Upper lobe of left lung (tissue), 4 donors: Measurements from ENCODE around the gene CDK8.

ENCODE experiments used
- POLR2A ChIP-seq, 4 donors: fragments of 450-650 bp; IDR thresholded peaks; one replicate each; pipeline ENCODE4 v1.5.1; 2016 to 2017; ENCODE audit warnings: antibody characterized with exemption in 4 of 4, mild to moderate bottlenecking in 2 of 4
- POLR2AphosphoS5 ChIP-seq, 2 donors: sonication (generic); formaldehyde crosslinking; IDR thresholded peaks; one replicate each; pipeline ENCODE4 v1.5.1; 2017; ENCODE audit warnings: antibody characterized with exemption in 2 of 2
- TF ChIP-seq, protein P1 (sequence below), 6 experiments: fragments of 450-650 bp in 4 of 6; fragments of 200-600 bp in 2 of 6; sonication (generic) in 2 of 6; IDR thresholded peaks; one replicate each; pipeline ENCODE4 v1.5.1; 2016 to 2019; ENCODE audit warnings: antibody characterized with exemption in 6 of 6

DNA sequence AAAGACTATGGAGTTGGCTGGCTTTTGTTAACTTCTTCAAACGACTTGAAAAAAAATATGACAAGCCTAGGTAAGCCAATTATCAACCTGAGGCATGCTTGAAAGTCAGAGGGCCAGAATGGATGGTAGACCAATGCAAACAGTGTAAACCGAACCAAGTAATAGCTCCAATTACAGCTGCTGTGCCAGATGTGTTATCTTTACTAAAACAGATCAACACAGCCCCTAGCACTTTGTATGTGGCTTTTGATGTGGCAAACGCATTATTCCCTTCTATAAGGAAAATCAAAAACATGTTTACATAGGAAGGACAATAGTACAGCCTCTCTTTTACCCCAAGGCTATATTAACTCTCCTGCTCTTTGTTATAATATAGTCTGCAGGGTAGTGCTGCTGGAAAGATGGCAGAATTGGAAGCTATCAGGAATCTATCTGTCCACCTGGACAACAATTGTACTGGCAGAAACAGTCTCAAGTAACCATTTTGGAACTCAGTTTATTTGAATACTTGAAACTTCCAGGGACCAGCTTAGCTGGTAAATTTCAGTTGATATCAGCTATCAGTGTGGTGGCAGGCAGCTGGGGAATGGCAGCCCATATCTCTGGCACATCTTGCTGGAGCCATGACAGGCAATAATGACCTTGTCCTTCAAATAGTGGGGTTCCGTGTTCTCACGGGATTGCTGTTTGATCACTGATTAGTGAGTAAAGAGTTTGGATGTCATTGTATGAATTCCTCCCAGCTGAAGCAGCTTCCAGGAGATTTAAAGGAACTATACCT lies 159.2 kb downstream of the CDK8 start:
- TF ChIP-seq, protein P1, sequence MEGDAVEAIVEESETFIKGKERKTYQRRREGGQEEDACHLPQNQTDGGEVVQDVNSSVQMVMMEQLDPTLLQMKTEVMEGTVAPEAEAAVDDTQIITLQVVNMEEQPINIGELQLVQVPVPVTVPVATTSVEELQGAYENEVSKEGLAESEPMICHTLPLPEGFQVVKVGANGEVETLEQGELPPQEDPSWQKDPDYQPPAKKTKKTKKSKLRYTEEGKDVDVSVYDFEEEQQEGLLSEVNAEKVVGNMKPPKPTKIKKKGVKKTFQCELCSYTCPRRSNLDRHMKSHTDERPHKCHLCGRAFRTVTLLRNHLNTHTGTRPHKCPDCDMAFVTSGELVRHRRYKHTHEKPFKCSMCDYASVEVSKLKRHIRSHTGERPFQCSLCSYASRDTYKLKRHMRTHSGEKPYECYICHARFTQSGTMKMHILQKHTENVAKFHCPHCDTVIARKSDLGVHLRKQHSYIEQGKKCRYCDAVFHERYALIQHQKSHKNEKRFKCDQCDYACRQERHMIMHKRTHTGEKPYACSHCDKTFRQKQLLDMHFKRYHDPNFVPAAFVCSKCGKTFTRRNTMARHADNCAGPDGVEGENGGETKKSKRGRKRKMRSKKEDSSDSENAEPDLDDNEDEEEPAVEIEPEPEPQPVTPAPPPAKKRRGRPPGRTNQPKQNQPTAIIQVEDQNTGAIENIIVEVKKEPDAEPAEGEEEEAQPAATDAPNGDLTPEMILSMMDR (IDR thresholded peaks at IDR 0.05) = no peak
- TF ChIP-seq POLR2A (IDR thresholded peaks at IDR 0.05) = no peak
- TF ChIP-seq POLR2AphosphoS5 (IDR thresholded peaks at IDR 0.05) = no peak
